PC-9 (cell line): ENCODE data around the gene CARD6.

Experiments
- EZH2 ChIP-seq: fragments of 200-600 bp; sonication (generic); IDR thresholded peaks from 2 replicates; pipeline ENCODE4 v1.8.0; 2017; ENCODE audit warnings: antibody characterized with exemption, low read depth
- TF ChIP-seq, protein P1 (sequence below): fragments of 200-600 bp; sonication (generic); conservative IDR thresholded peaks from 2 replicates; pipeline ENCODE4 v1.6.1; 2017; ENCODE audit warnings: mixed run types, antibody characterized with exemption, mild to moderate bottlenecking, moderate library complexity

DNA sequence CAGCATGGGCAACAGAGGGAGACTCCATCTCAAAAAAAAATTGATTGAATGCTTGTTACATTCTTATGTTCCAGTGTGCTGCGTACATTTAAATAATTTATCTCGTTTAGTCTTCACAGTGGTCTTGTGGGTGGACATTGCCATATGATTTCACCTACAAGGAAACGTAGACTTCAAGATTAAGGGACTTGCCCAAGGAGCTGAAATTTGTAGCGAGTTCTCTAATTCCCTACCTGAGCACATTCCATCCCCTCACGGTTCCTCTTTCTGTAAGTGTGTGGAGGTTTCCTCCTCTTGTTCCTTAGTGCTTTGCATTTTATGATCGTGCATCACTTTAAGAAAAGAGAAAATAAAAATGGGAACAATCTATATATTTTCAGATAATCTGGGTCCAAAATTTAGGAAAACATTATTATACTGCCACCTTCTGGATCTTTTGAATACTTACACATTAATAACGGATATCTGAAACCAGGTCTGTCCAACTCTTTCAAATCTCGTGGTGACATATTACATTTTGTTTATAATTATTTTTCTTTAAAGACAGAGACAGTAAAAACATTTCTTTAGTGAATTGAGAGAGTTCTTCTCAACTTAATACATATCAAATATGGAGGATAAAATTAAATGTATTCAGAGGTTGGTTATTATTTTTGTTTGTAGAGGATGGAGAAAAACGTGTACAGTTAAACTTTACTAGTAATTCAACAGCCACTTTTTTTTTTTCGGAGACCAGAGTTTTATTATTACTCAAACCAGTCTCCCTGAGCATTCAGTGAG lies 38.2 kb downstream of the CARD6 start:
- TF ChIP-seq, protein P1, sequence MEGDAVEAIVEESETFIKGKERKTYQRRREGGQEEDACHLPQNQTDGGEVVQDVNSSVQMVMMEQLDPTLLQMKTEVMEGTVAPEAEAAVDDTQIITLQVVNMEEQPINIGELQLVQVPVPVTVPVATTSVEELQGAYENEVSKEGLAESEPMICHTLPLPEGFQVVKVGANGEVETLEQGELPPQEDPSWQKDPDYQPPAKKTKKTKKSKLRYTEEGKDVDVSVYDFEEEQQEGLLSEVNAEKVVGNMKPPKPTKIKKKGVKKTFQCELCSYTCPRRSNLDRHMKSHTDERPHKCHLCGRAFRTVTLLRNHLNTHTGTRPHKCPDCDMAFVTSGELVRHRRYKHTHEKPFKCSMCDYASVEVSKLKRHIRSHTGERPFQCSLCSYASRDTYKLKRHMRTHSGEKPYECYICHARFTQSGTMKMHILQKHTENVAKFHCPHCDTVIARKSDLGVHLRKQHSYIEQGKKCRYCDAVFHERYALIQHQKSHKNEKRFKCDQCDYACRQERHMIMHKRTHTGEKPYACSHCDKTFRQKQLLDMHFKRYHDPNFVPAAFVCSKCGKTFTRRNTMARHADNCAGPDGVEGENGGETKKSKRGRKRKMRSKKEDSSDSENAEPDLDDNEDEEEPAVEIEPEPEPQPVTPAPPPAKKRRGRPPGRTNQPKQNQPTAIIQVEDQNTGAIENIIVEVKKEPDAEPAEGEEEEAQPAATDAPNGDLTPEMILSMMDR = peak; percentile 90
- TF ChIP-seq EZH2 = no peak
